ENCODE results near the gene ADAMTS14. TPM values are rescaled to one million over a fixed set of nuclear protein-coding genes. Genes with fewer than 3 reads are reported as not detected.

The ADAMTS14 gene
- total RNA-seq, 2 experiments from 2014 or later = 0.03 TPM; not detected in 1

DNA sequence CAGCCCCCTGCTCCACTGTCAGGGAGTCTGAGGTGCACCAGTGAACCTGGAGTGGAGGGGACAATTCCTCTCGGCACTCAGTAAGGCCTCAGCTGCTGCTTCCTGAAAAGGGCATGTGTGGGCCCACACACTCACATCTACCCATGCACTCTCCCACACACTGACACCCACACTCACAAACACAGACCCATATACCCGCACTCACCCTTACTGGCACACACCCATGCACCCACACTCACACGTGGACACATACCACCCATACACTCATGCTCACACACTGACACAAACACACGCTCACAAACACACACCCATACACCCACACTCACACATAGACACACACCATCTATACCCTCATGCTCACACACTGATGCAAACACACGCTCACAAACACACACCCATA, 31.9 kb downstream of the ADAMTS14 start:
- Histone ChIP-seq H3K4me1 (ENCODE audit: insufficient read depth, low read length, poor library complexity, severe bottlenecking) (no peaks in the 10 kb centered on the region), H3K4me2 (ENCODE audit: low read length) (no peak overlapping the region), H4K20me1 (ENCODE audit: insufficient read depth, low read length) (no peaks in the 10 kb centered on the region), H3K36me3 (ENCODE audit: insufficient read depth, low read length) (no peaks in the 10 kb centered on the region), H3K9me2 (ENCODE audit: insufficient read depth, low read length) (no peaks in the 10 kb centered on the region), H3K79me2 (ENCODE audit: insufficient read depth, low read depth, low read length) (no peaks in the 10 kb centered on the region), H3K9me3 (ENCODE audit: low read length) (no peaks in the 10 kb centered on the region), H3K4me3 (ENCODE audit: low read depth, low read length, poor library complexity, severe bottlenecking) (no peak overlapping the region), H3K27ac (ENCODE audit: low read depth, low read length, poor library complexity, severe bottlenecking) (no peak overlapping the region), H2AFZ (ENCODE audit: low read length) (no peak overlapping the region)
- intact Hi-C loops (cut with micrococcal nuclease; ENCODE audit: unreplicated experiment) = no loop called here
- no TSS peak for BruUV-seq (replicated peaks)
- POLR2A ChIA-PET = no interaction called here
- CTCF ChIA-PET (ENCODE audit: unreplicated experiment) = interaction anchor here (0.6 kb wide), 1 partner anchor 142 kb away, joined by 3 read pairs; no protein-coding TSS in a partner anchor
- no peak for DNase-seq (ENCODE audit: low spot score)
- TF ChIP-seq, protein P1, sequence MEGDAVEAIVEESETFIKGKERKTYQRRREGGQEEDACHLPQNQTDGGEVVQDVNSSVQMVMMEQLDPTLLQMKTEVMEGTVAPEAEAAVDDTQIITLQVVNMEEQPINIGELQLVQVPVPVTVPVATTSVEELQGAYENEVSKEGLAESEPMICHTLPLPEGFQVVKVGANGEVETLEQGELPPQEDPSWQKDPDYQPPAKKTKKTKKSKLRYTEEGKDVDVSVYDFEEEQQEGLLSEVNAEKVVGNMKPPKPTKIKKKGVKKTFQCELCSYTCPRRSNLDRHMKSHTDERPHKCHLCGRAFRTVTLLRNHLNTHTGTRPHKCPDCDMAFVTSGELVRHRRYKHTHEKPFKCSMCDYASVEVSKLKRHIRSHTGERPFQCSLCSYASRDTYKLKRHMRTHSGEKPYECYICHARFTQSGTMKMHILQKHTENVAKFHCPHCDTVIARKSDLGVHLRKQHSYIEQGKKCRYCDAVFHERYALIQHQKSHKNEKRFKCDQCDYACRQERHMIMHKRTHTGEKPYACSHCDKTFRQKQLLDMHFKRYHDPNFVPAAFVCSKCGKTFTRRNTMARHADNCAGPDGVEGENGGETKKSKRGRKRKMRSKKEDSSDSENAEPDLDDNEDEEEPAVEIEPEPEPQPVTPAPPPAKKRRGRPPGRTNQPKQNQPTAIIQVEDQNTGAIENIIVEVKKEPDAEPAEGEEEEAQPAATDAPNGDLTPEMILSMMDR (conservative IDR thresholded peaks at IDR 0.05; ENCODE audit: low read length) = no peak
- no peak for TF ChIP-seq EZH2phosphoT487 (IDR thresholded peaks at IDR 0.05; ENCODE audit: borderline replicate concordance, low read depth, low read length)

- DNase-seq (ENCODE audit: low spot score) = no peak
- no peak overlapping the region for H3K27ac ChIP-seq (ENCODE audit: low read depth, low read length, poor library complexity, severe bottlenecking)
- ChIA-PET CTCF (ENCODE audit: unreplicated experiment) (no interaction called here), POLR2A (no interaction called here)
- no peaks in the 10 kb centered on the region for H3K79me2 ChIP-seq (ENCODE audit: insufficient read depth, low read depth, low read length)
- BruUV-seq (replicated peaks) = no TSS peak
- no peak for TF ChIP-seq EZH2phosphoT487 (IDR thresholded peaks at IDR 0.05; ENCODE audit: borderline replicate concordance, low read depth, low read length)
- TF ChIP-seq, protein P1 (conservative IDR thresholded peaks at IDR 0.05; ENCODE audit: low read length) = no peak
- no peak overlapping the region for H2AFZ ChIP-seq (ENCODE audit: low read length)
- intact Hi-C loops (cut with micrococcal nuclease; ENCODE audit: unreplicated experiment) = no loop called here
- no peaks in the 10 kb centered on the region for H3K4me1 ChIP-seq (ENCODE audit: insufficient read depth, low read length, poor library complexity, severe bottlenecking)
- H4K20me1 ChIP-seq (ENCODE audit: insufficient read depth, low read length) = no peaks in the 10 kb centered on the region
- H3K4me2 ChIP-seq (ENCODE audit: low read length) = no peak overlapping the region
- no peaks in the 10 kb centered on the region for H3K9me3 ChIP-seq (ENCODE audit: low read length)
- no peaks in the 10 kb centered on the region for H3K36me3 ChIP-seq (ENCODE audit: insufficient read depth, low read length)
- H3K9me2 ChIP-seq (ENCODE audit: insufficient read depth, low read length) = no peaks in the 10 kb centered on the region
- H3K4me3 ChIP-seq (ENCODE audit: low read depth, low read length, poor library complexity, severe bottlenecking) = no peak overlapping the region
These were observed 33.0 kb downstream of the ADAMTS14 start for GRCh38 chr10:70705121-70705861.

DNA sequence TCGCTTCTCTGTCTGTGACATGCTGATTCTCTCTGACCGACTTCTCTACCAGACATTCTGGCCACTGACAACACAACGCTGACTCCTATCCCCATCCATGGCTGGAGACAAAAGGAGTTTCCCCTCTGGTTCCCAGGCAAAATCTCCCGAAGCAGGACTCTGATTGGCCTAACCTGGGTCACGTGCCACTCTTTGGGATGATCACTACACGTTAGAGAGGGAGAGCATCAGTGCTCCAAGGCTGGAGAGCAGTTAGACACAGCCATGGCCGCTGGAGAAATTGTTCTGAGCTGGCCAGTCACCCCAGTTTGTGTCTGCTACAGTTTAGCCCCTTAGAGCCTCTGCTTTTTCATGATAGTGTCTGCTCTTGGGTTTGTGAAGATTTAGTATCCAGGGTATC, 38.9 kb downstream of the ADAMTS14 start:
- H3K36me3 ChIP-seq (ENCODE audit: insufficient read depth, low read length) = no peaks in the 10 kb centered on the region
- no peaks in the 10 kb centered on the region for H3K9me2 ChIP-seq (ENCODE audit: insufficient read depth, low read length)
- H3K4me3 ChIP-seq (ENCODE audit: low read depth, low read length, poor library complexity, severe bottlenecking) = no peak overlapping the region
- intact Hi-C loops (cut with micrococcal nuclease; ENCODE audit: unreplicated experiment) = no loop called here
- no peak overlapping the region for H2AFZ ChIP-seq (ENCODE audit: low read length)
- no peaks in the 10 kb centered on the region for H3K79me2 ChIP-seq (ENCODE audit: insufficient read depth, low read depth, low read length)
- TF ChIP-seq, protein P1 (conservative IDR thresholded peaks at IDR 0.05; ENCODE audit: low read length) = no peak
- TF ChIP-seq EZH2phosphoT487 (IDR thresholded peaks at IDR 0.05; ENCODE audit: borderline replicate concordance, low read depth, low read length) = no peak
- H3K9me3 ChIP-seq (ENCODE audit: low read length) = no peaks in the 10 kb centered on the region
- no peak for DNase-seq (ENCODE audit: low spot score)
- POLR2A ChIA-PET = no interaction called here
- H3K27ac ChIP-seq (ENCODE audit: low read depth, low read length, poor library complexity, severe bottlenecking) = no peak overlapping the region
- H3K4me2 ChIP-seq (ENCODE audit: low read length) = no peak overlapping the region
- H4K20me1 ChIP-seq (ENCODE audit: insufficient read depth, low read length) = no peaks in the 10 kb centered on the region
- no TSS peak for BruUV-seq (replicated peaks)
- CTCF ChIA-PET (ENCODE audit: unreplicated experiment) = no interaction called here
- H3K4me1 ChIP-seq (ENCODE audit: insufficient read depth, low read length, poor library complexity, severe bottlenecking) = no peaks in the 10 kb centered on the region

Measured in OCI-LY7 (cell line).